Measurements from ENCODE around the gene ANKRD18A. TPM values are rescaled to one million over a fixed set of nuclear protein-coding genes. Genes with fewer than 3 reads are reported as not detected.

ANKRD18A gene
- total RNA-seq, 1 experiment from 2014 or later = 14.4 TPM

DNA sequence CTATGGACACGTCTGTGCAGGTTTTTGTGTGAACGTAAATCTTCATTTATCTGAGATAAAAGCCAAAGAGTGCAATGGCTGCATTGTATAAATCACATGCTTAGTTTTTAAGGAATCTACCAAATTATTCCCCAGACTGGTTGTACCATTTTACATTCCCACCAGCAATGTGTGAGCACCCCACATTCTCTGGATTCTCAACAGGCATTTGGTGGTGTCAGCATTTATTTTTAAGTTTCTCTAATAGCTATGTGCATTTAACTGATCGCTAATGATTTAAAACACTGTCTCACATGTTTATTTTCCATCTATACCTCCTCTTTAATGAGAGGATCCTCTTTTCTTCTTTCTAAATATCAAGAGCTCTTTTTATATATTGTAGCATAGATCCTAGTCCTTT, 13.9 kb upstream of the ANKRD18A start:
- Histone ChIP-seq H3K79me2 (ENCODE audit: insufficient read depth, low read length) (no peaks in the 10 kb centered on the region), H2AFZ (ENCODE audit: low read length) (no peak overlapping the region), H3K27me3 (ENCODE audit: insufficient read depth, low read length) (no peaks in the 10 kb centered on the region), H3K23ac (ENCODE audit: insufficient read length, low read depth, low read length) (no peak overlapping the region), H3K9me3 (ENCODE audit: control insufficient read depth, low read depth, low read length) (no peaks in the 10 kb centered on the region), H3K4ac (ENCODE audit: low read depth, low read length) (no peak overlapping the region), H2AK5ac (ENCODE audit: insufficient read length, low read length) (no peak overlapping the region), H2BK15ac (ENCODE audit: low read depth, low read length) (no peak overlapping the region), H3K23me2 (ENCODE audit: insufficient read length, low read depth, low read length, poor library complexity, severe bottlenecking) (no peaks in the 10 kb centered on the region), H4K5ac (ENCODE audit: insufficient read length, low read depth, low read length) (no peak overlapping the region), H4K8ac (replicated peaks; ENCODE audit: insufficient read length, low read depth, low read length) (no peak overlapping the region), H3T11ph (ENCODE audit: low read length) (no peak overlapping the region), H3K27ac (ENCODE audit: insufficient read length, low read depth, low read length) (no peak overlapping the region), H3K4me2 (ENCODE audit: insufficient read depth, insufficient read length, low read length) (no peak overlapping the region), H3K56ac (ENCODE audit: insufficient read length, low read depth, low read length) (no peak overlapping the region), H3K79me1 (ENCODE audit: insufficient read depth, low read depth, low read length, poor library complexity, severe bottlenecking) (no peaks in the 10 kb centered on the region), H4K91ac (ENCODE audit: insufficient read length, low read depth, low read length) (no peak overlapping the region), H2BK20ac (ENCODE audit: low read depth, low read length, poor library complexity, severe bottlenecking) (no peak overlapping the region), H3K14ac (ENCODE audit: insufficient read depth, low read length) (no peak overlapping the region), H2BK12ac (ENCODE audit: insufficient read length, low read depth, low read length) (no peak overlapping the region), H3K4me1 (ENCODE audit: insufficient read depth, low read length) (no peaks in the 10 kb centered on the region), H2BK120ac (ENCODE audit: low read depth, low read length, poor library complexity, severe bottlenecking) (no peak overlapping the region), H3K9ac (ENCODE audit: extremely low read depth, insufficient read length, low read length) (no peak overlapping the region), H4K20me1 (ENCODE audit: control insufficient read depth, insufficient read depth, insufficient read length) (no peaks in the 10 kb centered on the region), H3K18ac (ENCODE audit: insufficient read length, low read depth, low read length) (no peak overlapping the region), H2BK5ac (ENCODE audit: insufficient read length, low read length) (no peak overlapping the region)
- Mint-ChIP-seq H3K4me1 (no peaks in the 10 kb centered on the region), H3K36me3 (ENCODE audit: insufficient read depth in 1 of 3, low read depth in 3 of 3) (no peaks in the 10 kb centered on the region; a peak in 1 of 7 replicates), H3K4me3 (no peak overlapping the region), H3K27ac (no peak overlapping the region), H3K27me3 (ENCODE audit: low read depth) (no peaks in the 10 kb centered on the region), H3K9me3 (no peaks in the 10 kb centered on the region)
- WGBS (ENCODE audit: extremely low coverage, insufficient read length, low lambda C conversion rate) = no CpG with 5 or more reads among the region's 3 CpGs
- no peak for DNase-seq
- TF ChIP-seq, protein P1, sequence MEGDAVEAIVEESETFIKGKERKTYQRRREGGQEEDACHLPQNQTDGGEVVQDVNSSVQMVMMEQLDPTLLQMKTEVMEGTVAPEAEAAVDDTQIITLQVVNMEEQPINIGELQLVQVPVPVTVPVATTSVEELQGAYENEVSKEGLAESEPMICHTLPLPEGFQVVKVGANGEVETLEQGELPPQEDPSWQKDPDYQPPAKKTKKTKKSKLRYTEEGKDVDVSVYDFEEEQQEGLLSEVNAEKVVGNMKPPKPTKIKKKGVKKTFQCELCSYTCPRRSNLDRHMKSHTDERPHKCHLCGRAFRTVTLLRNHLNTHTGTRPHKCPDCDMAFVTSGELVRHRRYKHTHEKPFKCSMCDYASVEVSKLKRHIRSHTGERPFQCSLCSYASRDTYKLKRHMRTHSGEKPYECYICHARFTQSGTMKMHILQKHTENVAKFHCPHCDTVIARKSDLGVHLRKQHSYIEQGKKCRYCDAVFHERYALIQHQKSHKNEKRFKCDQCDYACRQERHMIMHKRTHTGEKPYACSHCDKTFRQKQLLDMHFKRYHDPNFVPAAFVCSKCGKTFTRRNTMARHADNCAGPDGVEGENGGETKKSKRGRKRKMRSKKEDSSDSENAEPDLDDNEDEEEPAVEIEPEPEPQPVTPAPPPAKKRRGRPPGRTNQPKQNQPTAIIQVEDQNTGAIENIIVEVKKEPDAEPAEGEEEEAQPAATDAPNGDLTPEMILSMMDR (conservative IDR thresholded peaks at IDR 0.05) = no peak

All from H9 (cell line).